GM21737 (cell line): Measurements from ENCODE around the gene NKAIN2.

ENCODE experiments used
- ATAC-seq: cut with Tn5 transposase; IDR thresholded peaks from one replicate; pipeline ENCODE4 v1.9.1; 2021; ENCODE audit warnings: mild to moderate bottlenecking, moderate library complexity; ENCODE audit not compliant: unreplicated experiment

Gene NKAIN2

GRCh38 chr6:124783344-124783743 lies 979.7 kb downstream of the NKAIN2 start:
- ATAC-seq: no peak

- no peak for ATAC-seq
These were observed 987.5 kb downstream of the NKAIN2 start for GRCh38 chr6:124791156-124791555.

- no peak for ATAC-seq
These were observed 988.7 kb downstream of the NKAIN2 start for GRCh38 chr6:124792386-124792785.

- ATAC-seq: no peak
These were observed 989.7 kb downstream of the NKAIN2 start for GRCh38 chr6:124793398-124793797.

GRCh38 chr6:124795643-124796463 lies 992.2 kb downstream of the NKAIN2 start:
- no peak for ATAC-seq

- no peak for ATAC-seq
These were observed 992.9 kb downstream of the NKAIN2 start for GRCh38 chr6:124796464-124796970.

GRCh38 chr6:124797224-124797623 lies 993.6 kb downstream of the NKAIN2 start:
- ATAC-seq: no peak

- no peak for ATAC-seq
These were observed 995.4 kb downstream of the NKAIN2 start for GRCh38 chr6:124798942-124799496.

- ATAC-seq: no peak
These were observed 996.0 kb downstream of the NKAIN2 start for GRCh38 chr6:124799638-124800037.

GRCh38 chr6:124800222-124800621 lies 996.6 kb downstream of the NKAIN2 start:
- no peak for ATAC-seq

- ATAC-seq: no peak
These were observed 1008.4 kb downstream of the NKAIN2 start for GRCh38 chr6:124812067-124812466.

- no peak for ATAC-seq
These were observed 1015.7 kb downstream of the NKAIN2 start for GRCh38 chr6:124819346-124819745.

- ATAC-seq: no peak
These were observed 1018.5 kb downstream of the NKAIN2 start for GRCh38 chr6:124822204-124822613.

- ATAC-seq: no peak
These were observed 1019.1 kb downstream of the NKAIN2 start for GRCh38 chr6:124822721-124823120.

- no peak for ATAC-seq
These were observed 1019.8 kb downstream of the NKAIN2 start for GRCh38 chr6:124823240-124824111.

- no peak for ATAC-seq
These were observed 1021.9 kb downstream of the NKAIN2 start for GRCh38 chr6:124825564-124825963.

- no peak for ATAC-seq
These were observed 1026.2 kb downstream of the NKAIN2 start for GRCh38 chr6:124829822-124830221.

GRCh38 chr6:124830506-124830905 lies 1026.8 kb downstream of the NKAIN2 start:
- no peak for ATAC-seq

- ATAC-seq: no peak
These were observed 1050.8 kb downstream of the NKAIN2 start for GRCh38 chr6:124854338-124854922.

GRCh38 chr6:124857746-124858145 lies 1054.1 kb downstream of the NKAIN2 start:
- no peak for ATAC-seq

- no peak for ATAC-seq
These were observed 1054.9 kb downstream of the NKAIN2 start for GRCh38 chr6:124858564-124858963.
